ENCODE measurements around the gene RGS17. TPM values are rescaled to one million over a fixed set of nuclear protein-coding genes. Genes with fewer than 3 reads are reported as not detected.

Gene RGS17
- total RNA-seq, 2 experiments from 2014 or later = not detected

GRCh38 chr6:153092082-153093013 lies 38.7 kb downstream of the RGS17 start:
- Mint-ChIP-seq H3K9me3 (ENCODE audit: insufficient read depth) (no peaks in the 10 kb centered on the region), H3K36me3 (ENCODE audit: low read depth) (no peaks in the 10 kb centered on the region), H3K27me3 (ENCODE audit: low read depth) (no peaks in the 10 kb centered on the region), H3K27ac (no peak overlapping the region), H3K4me3 (no peak overlapping the region), H3K4me1 (ENCODE audit: low read depth) (no peaks in the 10 kb centered on the region)
- DNase-seq = no peak
- POLR2A ChIA-PET = no interaction called here
- ATAC-seq = no peak
- CTCF ChIA-PET = no interaction called here

- no peaks in the 10 kb centered on the region for H3K36me3 Mint-ChIP-seq (ENCODE audit: low read depth)
- DNase-seq (no peak), ATAC-seq (no peak)
- ChIA-PET CTCF (no interaction called here), POLR2A (interaction anchor here (0.7 kb wide), 1 partner anchor 169 kb away, joined by 3 read pairs; no protein-coding TSS in a partner anchor)
- no peak overlapping the region for H3K4me3 Mint-ChIP-seq
- no peaks in the 10 kb centered on the region for H3K27me3 Mint-ChIP-seq (ENCODE audit: low read depth)
- H3K4me1 Mint-ChIP-seq (ENCODE audit: low read depth) = no peaks in the 10 kb centered on the region
- H3K9me3 Mint-ChIP-seq (ENCODE audit: insufficient read depth) = no peaks in the 10 kb centered on the region
- no peak overlapping the region for H3K27ac Mint-ChIP-seq
Observed at GRCh38 chr6:153090241-153090930, 40.7 kb downstream of the RGS17 start.

GRCh38 chr6:153088796-153089195 lies 42.3 kb downstream of the RGS17 start:
- no peak for ATAC-seq
- Mint-ChIP-seq H3K4me1 (ENCODE audit: low read depth) (no peaks in the 10 kb centered on the region), H3K4me3 (no peak overlapping the region), H3K36me3 (ENCODE audit: low read depth) (no peaks in the 10 kb centered on the region), H3K27me3 (ENCODE audit: low read depth) (peaks cover 2% of the 10 kb centered on the region), H3K27ac (no peak overlapping the region), H3K9me3 (ENCODE audit: insufficient read depth) (no peaks in the 10 kb centered on the region)
- DNase-seq = no peak
- ChIA-PET CTCF (no interaction called here), POLR2A (no interaction called here)

GRCh38 chr6:153087436-153087835 lies 43.6 kb downstream of the RGS17 start:
- Mint-ChIP-seq H3K27ac (no peak overlapping the region), H3K9me3 (ENCODE audit: insufficient read depth) (no peaks in the 10 kb centered on the region), H3K4me3 (no peak overlapping the region), H3K27me3 (ENCODE audit: low read depth) (peaks cover 2% of the 10 kb centered on the region), H3K36me3 (ENCODE audit: low read depth) (no peaks in the 10 kb centered on the region), H3K4me1 (ENCODE audit: low read depth) (no peaks in the 10 kb centered on the region)
- DNase-seq = no peak
- ChIA-PET CTCF (no interaction called here), POLR2A (no interaction called here)
- no peak for ATAC-seq

GRCh38 chr6:153086225-153086990 lies 44.7 kb downstream of the RGS17 start:
- H3K4me3 Mint-ChIP-seq = no peak overlapping the region
- no peak overlapping the region for H3K27ac Mint-ChIP-seq
- no peak for ATAC-seq
- no peak for DNase-seq
- no peaks in the 10 kb centered on the region for H3K36me3 Mint-ChIP-seq (ENCODE audit: low read depth)
- no peaks in the 10 kb centered on the region for H3K4me1 Mint-ChIP-seq (ENCODE audit: low read depth)
- no peaks in the 10 kb centered on the region for H3K9me3 Mint-ChIP-seq (ENCODE audit: insufficient read depth)
- POLR2A ChIA-PET = no interaction called here
- CTCF ChIA-PET = no interaction called here
- peaks cover 4% of the 10 kb centered on the region for H3K27me3 Mint-ChIP-seq (ENCODE audit: low read depth)

GRCh38 chr6:153085239-153085638 lies 45.8 kb downstream of the RGS17 start:
- CTCF ChIA-PET = no interaction called here

GRCh38 chr6:153084393-153084792 lies 46.7 kb downstream of the RGS17 start:
- Mint-ChIP-seq H3K27ac (no peak overlapping the region), H3K4me3 (no peak overlapping the region), H3K9me3 (ENCODE audit: insufficient read depth) (no peaks in the 10 kb centered on the region), H3K27me3 (ENCODE audit: low read depth) (peaks cover 4% of the 10 kb centered on the region), H3K4me1 (ENCODE audit: low read depth) (no peaks in the 10 kb centered on the region), H3K36me3 (ENCODE audit: low read depth) (no peaks in the 10 kb centered on the region)
- ChIA-PET CTCF (no interaction called here), POLR2A (no interaction called here)
- DNase-seq (no peak), ATAC-seq (no peak)

More at GRCh38 chr6:153085239-153085638, 45.8 kb downstream of the RGS17 start:
- POLR2A ChIA-PET = no interaction called here
- Mint-ChIP-seq H3K36me3 (ENCODE audit: low read depth) (no peaks in the 10 kb centered on the region), H3K27me3 (ENCODE audit: low read depth) (peaks cover 4% of the 10 kb centered on the region), H3K27ac (no peak overlapping the region), H3K4me1 (ENCODE audit: low read depth) (no peaks in the 10 kb centered on the region), H3K4me3 (no peak overlapping the region), H3K9me3 (ENCODE audit: insufficient read depth) (no peaks in the 10 kb centered on the region)
- ATAC-seq (no peak), DNase-seq (no peak)

GRCh38 chr6:153083869-153084268 lies 47.2 kb downstream of the RGS17 start:
- no peak overlapping the region for H3K27ac Mint-ChIP-seq
- POLR2A ChIA-PET = no interaction called here
- no peaks in the 10 kb centered on the region for H3K4me1 Mint-ChIP-seq (ENCODE audit: low read depth)
- no peaks in the 10 kb centered on the region for H3K36me3 Mint-ChIP-seq (ENCODE audit: low read depth)
- H3K9me3 Mint-ChIP-seq (ENCODE audit: insufficient read depth) = no peaks in the 10 kb centered on the region
- no peak overlapping the region for H3K4me3 Mint-ChIP-seq
- peaks cover 4% of the 10 kb centered on the region for H3K27me3 Mint-ChIP-seq (ENCODE audit: low read depth)
- DNase-seq = no peak
- ATAC-seq = no peak
- CTCF ChIA-PET = no interaction called here

- H3K36me3 Mint-ChIP-seq (ENCODE audit: low read depth) = no peaks in the 10 kb centered on the region
- ChIA-PET CTCF (no interaction called here), POLR2A (no interaction called here)
- DNase-seq = no peak
- ATAC-seq = no peak
- peaks cover 4% of the 10 kb centered on the region for H3K27me3 Mint-ChIP-seq (ENCODE audit: low read depth)
- no peak overlapping the region for H3K4me3 Mint-ChIP-seq
- no peaks in the 10 kb centered on the region for H3K9me3 Mint-ChIP-seq (ENCODE audit: insufficient read depth)
- H3K27ac Mint-ChIP-seq = no peak overlapping the region
- no peaks in the 10 kb centered on the region for H3K4me1 Mint-ChIP-seq (ENCODE audit: low read depth)
Observed at GRCh38 chr6:153081914-153082313, 49.2 kb downstream of the RGS17 start.

- DNase-seq (no peak), ATAC-seq (no peak)
- no peak overlapping the region for H3K4me3 Mint-ChIP-seq
- CTCF ChIA-PET = no interaction called here
- H3K27ac Mint-ChIP-seq = no peak overlapping the region
- no peaks in the 10 kb centered on the region for H3K27me3 Mint-ChIP-seq (ENCODE audit: low read depth)
- POLR2A ChIA-PET = no interaction called here
- H3K9me3 Mint-ChIP-seq (ENCODE audit: insufficient read depth) = no peaks in the 10 kb centered on the region
- H3K36me3 Mint-ChIP-seq (ENCODE audit: low read depth) = no peaks in the 10 kb centered on the region
- no peaks in the 10 kb centered on the region for H3K4me1 Mint-ChIP-seq (ENCODE audit: low read depth)
Observed at GRCh38 chr6:153076431-153076830, 54.7 kb downstream of the RGS17 start.

GRCh38 chr6:153074761-153075160 lies 56.3 kb downstream of the RGS17 start:
- Mint-ChIP-seq H3K4me3 (no peak overlapping the region), H3K9me3 (ENCODE audit: insufficient read depth) (no peaks in the 10 kb centered on the region), H3K27me3 (ENCODE audit: low read depth) (no peaks in the 10 kb centered on the region), H3K27ac (no peak overlapping the region), H3K36me3 (ENCODE audit: low read depth) (no peaks in the 10 kb centered on the region), H3K4me1 (ENCODE audit: low read depth) (no peaks in the 10 kb centered on the region)
- ChIA-PET CTCF (no interaction called here), POLR2A (no interaction called here)
- ATAC-seq (no peak), DNase-seq (no peak)

GRCh38 chr6:153073841-153074240 lies 57.2 kb downstream of the RGS17 start:
- Mint-ChIP-seq H3K36me3 (ENCODE audit: low read depth) (no peaks in the 10 kb centered on the region), H3K9me3 (ENCODE audit: insufficient read depth) (no peaks in the 10 kb centered on the region), H3K27ac (no peak overlapping the region), H3K27me3 (ENCODE audit: low read depth) (no peaks in the 10 kb centered on the region), H3K4me3 (no peak overlapping the region), H3K4me1 (ENCODE audit: low read depth) (no peaks in the 10 kb centered on the region)
- ATAC-seq (no peak), DNase-seq (no peak)
- CTCF ChIA-PET = no interaction called here
- POLR2A ChIA-PET = no interaction called here
